Activated T-cell treated with anti-CD3 and anti-CD28 coated beads for 4 hours (primary cell): ENCODE results near the gene TMEM40.
A peak's percentile ranks its signal among the peaks of the same experiment; 100 is the strongest.
"Not testable (repeated sequence)": the region's sequence is repeated elsewhere in the genome, so short reads cannot be mapped to it uniquely, and the experiment has no call there.

Experiments
- DNase-seq: peaks from one replicate; pipeline ENCODE4 v3.0.0-alpha.2; 2020

TMEM40 gene

GRCh38 chr3:12709334-12709733 lies 49.7 kb downstream of the TMEM40 start:
- no peak for DNase-seq

GRCh38 chr3:12708584-12709192 lies 50.4 kb downstream of the TMEM40 start:
- DNase-seq, result no peak

- no peak for DNase-seq
These were observed 51.6 kb downstream of the TMEM40 start for GRCh38 chr3:12707449-12707848.

- peak; percentile 37 for DNase-seq
These were observed 52.4 kb downstream of the TMEM40 start for GRCh38 chr3:12706504-12707253.

- DNase-seq, result no peak
These were observed 53.1 kb downstream of the TMEM40 start for GRCh38 chr3:12705981-12706380.

GRCh38 chr3:12705374-12705926 lies 53.6 kb downstream of the TMEM40 start:
- DNase-seq, result no peak

GRCh38 chr3:12702501-12702900 lies 56.6 kb downstream of the TMEM40 start:
- DNase-seq, result no peak

- not testable (repeated sequence) for DNase-seq
These were observed 57.5 kb downstream of the TMEM40 start for GRCh38 chr3:12701601-12702000.

- DNase-seq, result no peak
These were observed 58.3 kb downstream of the TMEM40 start for GRCh38 chr3:12700800-12701199.

- DNase-seq, result no peak
These were observed 63.1 kb downstream of the TMEM40 start for GRCh38 chr3:12695916-12696315.

GRCh38 chr3:12695112-12695511 lies 63.9 kb downstream of the TMEM40 start:
- no peak for DNase-seq

GRCh38 chr3:12692444-12692843 lies 66.6 kb downstream of the TMEM40 start:
- no peak for DNase-seq

GRCh38 chr3:12689997-12690711 lies 68.9 kb downstream of the TMEM40 start:
- DNase-seq, result no peak

- DNase-seq, result no peak
These were observed 71.1 kb downstream of the TMEM40 start for GRCh38 chr3:12687948-12688347.

- DNase-seq, result no peak
These were observed 73.0 kb downstream of the TMEM40 start for GRCh38 chr3:12686096-12686495.
